IPS-18c (cell line): Measurements from ENCODE around the gene TPD52L1.

Source experiments
- H3K4me3 ChIP-seq: 2 replicates; pipeline ENCODE4 v1.7.0; 2013; ENCODE audit warnings: low read depth, mild to moderate bottlenecking, low read length, moderate library complexity; ENCODE audit not compliant: insufficient read depth
- H3K9me3 ChIP-seq: one replicate; pipeline ENCODE4 v1.6.1; 2013; ENCODE audit warnings: mild to moderate bottlenecking, low read length, moderate library complexity; ENCODE audit not compliant: control insufficient read depth, insufficient read depth

Gene TPD52L1

GRCh38 chr6:125215252-125215819, 61.8 kb downstream of the TPD52L1 start:
- Histone ChIP-seq H3K9me3 (no peaks in the 10 kb centered on the region), H3K4me3 (no peak overlapping the region)

GRCh38 chr6:125216015-125216414, 62.4 kb downstream of the TPD52L1 start:
- no peak overlapping the region for H3K4me3 ChIP-seq

GRCh38 chr6:125217369-125217768, 63.8 kb downstream of the TPD52L1 start:
- Histone ChIP-seq H3K4me3 (no peak overlapping the region), H3K9me3 (no peaks in the 10 kb centered on the region)

More at GRCh38 chr6:125216015-125216414, 62.4 kb downstream of the TPD52L1 start:
- no peaks in the 10 kb centered on the region for H3K9me3 ChIP-seq

GRCh38 chr6:125217992-125218391, 64.4 kb downstream of the TPD52L1 start:
- H3K4me3 ChIP-seq = no peak overlapping the region
- no peaks in the 10 kb centered on the region for H3K9me3 ChIP-seq

- no peaks in the 10 kb centered on the region for H3K9me3 ChIP-seq
- H3K4me3 ChIP-seq = no peak overlapping the region
Observed at GRCh38 chr6:125219361-125219895, 65.9 kb downstream of the TPD52L1 start.

GRCh38 chr6:125220712-125221111, 67.1 kb downstream of the TPD52L1 start:
- no peaks in the 10 kb centered on the region for H3K9me3 ChIP-seq
- H3K4me3 ChIP-seq = no peak overlapping the region

- Histone ChIP-seq H3K4me3 (no peak overlapping the region), H3K9me3 (no peaks in the 10 kb centered on the region)
Observed at GRCh38 chr6:125222531-125223455, 69.2 kb downstream of the TPD52L1 start.

GRCh38 chr6:125224231-125224861, 70.8 kb downstream of the TPD52L1 start:
- Histone ChIP-seq H3K9me3 (no peaks in the 10 kb centered on the region), H3K4me3 (no peak overlapping the region)

GRCh38 chr6:125227244-125227643, 73.7 kb downstream of the TPD52L1 start:
- Histone ChIP-seq H3K4me3 (no peak overlapping the region), H3K9me3 (no peaks in the 10 kb centered on the region)

GRCh38 chr6:125228981-125229479, 75.5 kb downstream of the TPD52L1 start:
- no peaks in the 10 kb centered on the region for H3K9me3 ChIP-seq
- H3K4me3 ChIP-seq = no peak overlapping the region

- Histone ChIP-seq H3K4me3 (no peak overlapping the region), H3K9me3 (no peaks in the 10 kb centered on the region)
Observed at GRCh38 chr6:125230674-125231073, 77.1 kb downstream of the TPD52L1 start.

GRCh38 chr6:125231133-125231532, 77.6 kb downstream of the TPD52L1 start:
- Histone ChIP-seq H3K9me3 (no peaks in the 10 kb centered on the region), H3K4me3 (no peak overlapping the region)

GRCh38 chr6:125231574-125232343, 78.2 kb downstream of the TPD52L1 start:
- Histone ChIP-seq H3K9me3 (no peaks in the 10 kb centered on the region), H3K4me3 (no peak overlapping the region)

- H3K9me3 ChIP-seq = no peaks in the 10 kb centered on the region
- H3K4me3 ChIP-seq = no peak overlapping the region
Observed at GRCh38 chr6:125232466-125232865, 78.9 kb downstream of the TPD52L1 start.

GRCh38 chr6:125233202-125233601, 79.6 kb downstream of the TPD52L1 start:
- H3K4me3 ChIP-seq = no peak overlapping the region
- no peaks in the 10 kb centered on the region for H3K9me3 ChIP-seq

GRCh38 chr6:125236536-125237327, 83.2 kb downstream of the TPD52L1 start:
- Histone ChIP-seq H3K9me3 (no peaks in the 10 kb centered on the region), H3K4me3 (no peak overlapping the region)
